Keratinocyte (primary cell): ENCODE data around the gene KRTAP5-4.
"Not testable (repeated sequence)": the region's sequence is repeated elsewhere in the genome, so short reads cannot be mapped to it uniquely, and the experiment has no call there.

Experiments used
- CTCF ChIP-seq, 3 experiments: IDR thresholded peaks in 1 of 3; conservative IDR thresholded peaks in 1 of 3; optimal IDR thresholded peaks in 1 of 3; 2 replicates in 2 of 3; 3 replicates in 1 of 3; pipeline versions ENCODE3 to v1.5.1; 2011; ENCODE audit warnings: low read length in 3 of 3, mild to moderate bottlenecking in 3 of 3, moderate library complexity in 2 of 3, control low read depth in 1 of 3, inconsistent platforms in 1 of 3; ENCODE audit not compliant: insufficient read depth in 2 of 3; ENCODE audit errors: extremely low read depth in 1 of 3
- EZH2 ChIP-seq: IDR thresholded peaks from one replicate; pipeline ENCODE4 v1.6.1; 2012; ENCODE audit warnings: inconsistent platforms, mild to moderate bottlenecking, low read length, moderate library complexity

GRCh38 chr11:1596576-1597121, 25.3 kb downstream of the KRTAP5-4 start:
- TF ChIP-seq CTCF (optimal IDR thresholded peaks at IDR 0.05 in 1 of 3, IDR thresholded peaks at IDR 0.05 in 1 of 3, conservative IDR thresholded peaks at IDR 0.05 in 1 of 3; ENCODE audit: extremely low read depth in 1 of 3, insufficient read depth in 2 of 3, low read length in 3 of 3); EZH2: not testable (repeated sequence)
